GM19238 (cell line): ENCODE results near the gene GFRA1.

Experiments used
- DNase-seq: peaks from one replicate; pipeline ENCODE4 v3.0.0; 2011; ENCODE audit warnings: low spot score; ENCODE audit not compliant: insufficient read length

GFRA1 gene, protein sequence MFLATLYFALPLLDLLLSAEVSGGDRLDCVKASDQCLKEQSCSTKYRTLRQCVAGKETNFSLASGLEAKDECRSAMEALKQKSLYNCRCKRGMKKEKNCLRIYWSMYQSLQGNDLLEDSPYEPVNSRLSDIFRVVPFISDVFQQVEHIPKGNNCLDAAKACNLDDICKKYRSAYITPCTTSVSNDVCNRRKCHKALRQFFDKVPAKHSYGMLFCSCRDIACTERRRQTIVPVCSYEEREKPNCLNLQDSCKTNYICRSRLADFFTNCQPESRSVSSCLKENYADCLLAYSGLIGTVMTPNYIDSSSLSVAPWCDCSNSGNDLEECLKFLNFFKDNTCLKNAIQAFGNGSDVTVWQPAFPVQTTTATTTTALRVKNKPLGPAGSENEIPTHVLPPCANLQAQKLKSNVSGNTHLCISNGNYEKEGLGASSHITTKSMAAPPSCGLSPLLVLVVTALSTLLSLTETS

DNA sequence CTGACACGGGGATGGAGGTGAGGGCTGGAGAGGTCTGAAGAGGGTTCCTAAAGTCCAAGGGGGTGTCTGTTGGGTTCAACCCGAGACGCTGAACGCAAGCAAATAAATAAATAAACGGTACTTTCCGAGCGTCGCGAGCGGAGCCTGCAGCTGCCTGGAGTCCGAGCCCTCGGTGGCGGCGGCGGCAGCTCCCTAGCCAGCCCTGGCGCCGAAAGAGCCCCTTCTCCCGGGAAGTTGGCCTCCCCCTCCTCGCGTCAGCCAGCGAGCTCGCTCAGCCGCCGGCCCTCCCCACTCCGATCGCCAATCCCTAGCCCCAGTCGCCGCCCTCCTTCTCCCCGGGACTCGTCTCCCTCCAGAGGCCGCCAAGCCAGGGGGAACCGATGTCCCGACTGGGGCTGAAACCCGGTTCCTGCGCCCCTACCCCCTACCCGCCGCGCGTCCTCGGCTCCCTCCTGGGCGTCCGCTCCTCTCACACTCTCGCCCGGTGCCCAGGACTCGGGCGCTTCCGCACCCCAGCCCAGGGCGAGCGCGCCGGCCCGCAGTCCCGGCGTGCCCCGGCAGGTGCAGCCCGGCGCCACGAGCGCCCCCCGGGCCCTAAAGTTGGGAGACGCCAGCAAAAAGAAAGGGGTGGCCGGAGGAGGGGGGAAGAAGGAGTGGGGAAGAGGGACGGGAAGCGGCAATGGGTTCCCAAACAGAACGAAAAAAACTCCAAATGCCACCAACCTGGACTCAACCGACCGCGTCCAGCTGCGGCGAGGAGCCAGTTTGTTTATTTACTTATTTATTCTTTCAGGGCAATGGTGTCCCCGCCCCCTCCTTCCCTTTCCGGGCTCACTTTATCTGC, at the start of gene GFRA1:
Gene GFRA1, minus strand, starts transcription at position 767 of the 844 bp plus-strand sequence. CDS start 1,177 bp downstream, outside the sequence.
- no peak for DNase-seq

GRCh38 chr10:116316503-116316902, 43.5 kb upstream of the GFRA1 start:
- no peak for DNase-seq

DNA sequence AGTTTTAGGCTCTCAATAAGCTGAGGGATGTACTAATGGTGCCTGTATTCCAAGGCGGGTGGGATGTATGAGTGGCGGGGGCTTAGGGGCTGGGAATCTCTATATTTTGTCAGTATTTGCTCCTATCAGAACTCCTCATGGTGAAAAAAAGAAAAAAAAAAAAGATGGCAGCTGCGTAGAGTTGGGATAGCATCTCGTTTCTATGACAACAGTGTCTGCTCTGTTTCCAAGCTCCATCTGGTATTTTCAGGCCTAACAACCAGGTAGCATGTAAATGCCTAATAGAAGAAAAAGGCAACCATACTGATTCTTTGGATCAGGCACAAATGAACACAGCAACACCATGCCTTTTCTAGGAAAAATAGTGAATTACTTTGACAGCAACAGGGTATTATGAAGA, 39.5 kb upstream of the GFRA1 start:
- no peak for DNase-seq

- DNase-seq = no peak
These were observed 38.9 kb upstream of the GFRA1 start for GRCh38 chr10:116311706-116312490.

- DNase-seq = no peak
These were observed 38.0 kb upstream of the GFRA1 start for GRCh38 chr10:116311016-116311415.

DNA sequence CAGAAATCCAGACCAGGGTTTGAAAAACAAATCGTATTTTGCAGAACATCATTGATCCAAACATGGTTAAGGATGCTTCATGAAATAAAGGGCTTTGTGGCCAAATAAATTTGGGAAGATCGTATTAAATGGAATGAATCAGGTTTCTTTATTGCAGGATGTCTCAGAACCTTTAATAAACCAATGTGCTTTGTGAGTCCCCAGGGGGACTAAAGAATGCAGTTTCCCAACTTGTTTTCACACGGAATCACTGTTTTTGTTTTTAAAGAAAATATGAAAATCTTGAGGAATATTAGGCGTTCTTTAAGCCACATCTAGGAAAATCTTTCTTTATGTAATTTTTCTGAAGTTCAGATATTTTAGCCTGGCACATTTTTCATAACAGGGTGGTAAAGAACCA, 34.4 kb upstream of the GFRA1 start:
- DNase-seq = no peak

GRCh38 chr10:116306847-116307246, 33.8 kb upstream of the GFRA1 start:
- DNase-seq = no peak

GRCh38 chr10:116304923-116305322, 31.9 kb upstream of the GFRA1 start:
- DNase-seq = no peak

- no peak for DNase-seq
These were observed 27.5 kb upstream of the GFRA1 start for GRCh38 chr10:116300542-116300941.

DNA sequence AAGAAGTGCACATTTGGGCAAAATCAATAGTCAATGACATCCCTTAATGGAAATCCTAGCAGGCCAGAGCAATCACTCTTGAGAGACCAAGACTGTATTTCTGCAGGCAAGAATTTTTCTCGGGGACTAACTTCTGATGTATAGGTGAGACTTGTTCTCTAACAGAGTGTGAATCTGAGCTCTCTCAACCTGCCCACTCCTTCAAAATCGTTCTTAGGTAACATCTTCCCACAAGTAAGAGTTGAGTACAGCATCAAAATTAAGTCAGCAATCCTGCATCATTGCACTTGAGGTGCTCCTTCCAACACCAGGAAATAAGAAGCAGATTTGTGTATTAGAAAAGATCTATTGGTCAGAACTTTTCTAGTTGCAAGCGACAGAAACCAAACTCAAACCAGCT, 25.6 kb upstream of the GFRA1 start:
- DNase-seq = no peak

DNA sequence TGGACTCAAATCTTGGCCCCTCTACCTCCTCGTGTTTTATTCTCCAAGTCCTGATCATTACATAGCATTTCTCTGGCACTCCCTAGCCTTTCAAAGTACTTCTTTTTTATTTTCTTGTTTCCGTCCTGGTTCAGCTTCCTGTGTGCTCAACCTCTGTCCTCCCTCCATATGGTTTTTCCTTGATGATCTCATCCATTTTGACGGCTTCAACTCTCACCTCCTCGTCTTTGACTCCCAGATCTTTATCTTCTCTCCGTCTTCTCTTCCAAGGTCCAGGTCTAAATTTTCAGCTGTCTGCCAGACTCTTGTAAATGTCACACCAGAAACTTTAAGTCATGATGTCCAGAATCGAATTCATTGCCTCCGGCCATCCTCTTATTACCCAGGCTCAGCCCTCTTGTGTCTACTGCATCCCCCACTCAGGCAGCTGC, 23.3 kb upstream of the GFRA1 start:
- DNase-seq = no peak

GRCh38 chr10:116292493-116292892, 19.5 kb upstream of the GFRA1 start:
- no peak for DNase-seq

- no peak for DNase-seq
These were observed 16.6 kb upstream of the GFRA1 start for GRCh38 chr10:116289652-116290051.

GRCh38 chr10:116287906-116288501, 15.0 kb upstream of the GFRA1 start:
- DNase-seq = no peak

- no peak for DNase-seq
These were observed 13.7 kb upstream of the GFRA1 start for GRCh38 chr10:116286626-116287200.

DNA sequence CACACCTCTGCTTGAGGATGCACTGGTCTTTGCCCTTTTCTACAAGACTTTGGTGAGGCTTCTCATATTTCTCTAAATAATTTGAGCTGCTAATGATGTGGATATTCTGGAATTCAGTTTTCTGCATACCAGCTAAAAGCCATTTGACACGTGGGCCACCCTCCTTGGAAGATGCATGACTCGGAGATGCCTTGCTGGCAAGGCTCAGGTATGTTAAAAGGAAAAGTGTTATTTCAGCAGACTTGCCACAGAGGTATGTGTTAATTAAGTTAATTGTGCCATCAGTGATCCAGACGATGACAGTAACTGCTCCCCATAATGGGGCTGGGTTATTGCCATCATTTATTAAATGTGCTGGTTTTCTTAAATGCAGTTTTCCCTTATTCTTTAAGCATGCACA, 8.8 kb upstream of the GFRA1 start:
- DNase-seq = no peak

DNA sequence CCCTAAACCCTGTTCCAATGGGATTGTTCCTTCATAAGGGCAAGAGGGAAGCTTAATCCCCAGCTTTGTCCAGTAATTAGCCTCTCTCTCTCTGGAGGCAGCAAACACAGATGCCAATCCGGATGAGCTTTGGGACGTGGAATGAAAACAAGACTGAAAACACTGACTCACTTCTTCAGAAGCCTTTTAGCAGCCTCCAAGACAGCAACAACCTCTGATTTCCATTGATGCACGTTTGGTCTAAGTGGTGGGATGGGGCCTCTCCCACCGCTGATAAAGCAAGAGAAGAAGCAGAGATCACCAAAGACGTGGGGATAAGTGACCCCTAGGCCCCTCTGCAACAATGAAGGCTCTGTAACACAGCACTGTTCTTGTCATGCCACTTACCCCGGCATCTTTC, 5.8 kb upstream of the GFRA1 start:
- DNase-seq = no peak

GRCh38 chr10:116276981-116277380, 4.0 kb upstream of the GFRA1 start:
- no peak for DNase-seq

DNA sequence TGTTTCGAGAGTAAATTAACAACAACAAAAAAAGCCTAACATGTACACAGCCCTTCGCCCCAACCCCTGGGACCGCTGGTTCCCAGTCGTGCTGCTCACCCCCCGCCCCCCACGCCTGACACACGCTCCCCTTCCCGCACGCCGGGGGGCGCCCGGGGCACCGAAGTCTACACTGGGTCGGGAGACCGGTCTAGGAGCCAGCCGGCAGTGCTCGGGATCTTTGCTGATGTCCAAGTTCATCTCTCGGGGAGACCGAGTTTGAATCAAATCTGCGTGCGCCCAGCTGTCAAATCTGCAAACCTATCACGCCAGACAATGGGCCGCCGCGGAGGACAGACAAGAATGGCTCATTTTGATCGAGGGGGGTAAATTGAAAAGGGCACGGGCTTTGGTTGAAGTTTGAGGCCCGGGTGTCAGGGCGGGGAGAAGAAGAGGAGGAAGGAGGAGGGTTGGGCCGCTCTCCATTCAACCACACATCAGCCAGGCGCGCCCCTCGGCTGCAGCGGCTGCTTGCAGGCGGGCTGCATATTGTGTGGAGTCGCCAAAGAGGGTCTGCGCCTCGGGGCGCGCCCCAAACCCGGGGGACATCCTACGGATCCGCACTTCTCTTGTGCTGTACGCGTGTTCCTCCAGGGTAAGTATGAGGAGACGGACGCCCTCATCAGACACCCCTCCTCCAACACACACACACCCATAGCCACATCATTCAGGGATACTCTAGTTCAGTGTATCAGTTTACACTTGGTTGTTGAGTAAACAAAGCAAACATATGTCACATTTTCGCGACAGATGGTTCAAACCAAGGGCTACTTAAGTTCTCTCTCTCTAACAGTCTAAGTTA, 1.3 kb upstream of the GFRA1 start:
- DNase-seq = no peak
